BJ (cell line): ENCODE data around the gene IGFL1. TPM values are rescaled to one million over a fixed set of nuclear protein-coding genes. Genes with fewer than 3 reads are reported as not detected.
"Not testable (repeated sequence)": the region's sequence is repeated elsewhere in the genome, so short reads cannot be mapped to it uniquely, and the experiment has no call there.

Experiments
- CTCF ChIA-PET: fragments of 350-600 bp; formaldehyde crosslinking; extraction: SDS; loops from one replicate; lab custom pipeline; 2021; ENCODE audit warnings: antibody characterized with exemption, inconsistent platforms; lab: Yijun Ruan, JAX
- POLR2A ChIA-PET: fragments of 300-600 bp; sonication (Branson Sonifier 250); formaldehyde crosslinking; extraction: SDS; loops from one replicate; lab custom pipeline; 2021; ENCODE audit warnings: antibody characterized with exemption; lab: Charles Lee
- DNase-seq: peaks from one replicate; pipeline ENCODE4 v3.0.0-alpha.2; 2011; ENCODE audit warnings: low read depth
- H3K27me3 ChIP-seq: 2 replicates; pipeline ENCODE4 v1.6.0; 2011; ENCODE audit warnings: low read length; ENCODE audit not compliant: control insufficient read depth, insufficient read depth
- H3K36me3 ChIP-seq: 2 replicates; pipeline ENCODE4 v1.5.1; 2011; ENCODE audit warnings: low read length; ENCODE audit not compliant: control insufficient read depth, insufficient read depth
- H3K4me3 ChIP-seq: 2 replicates; pipeline ENCODE4 v1.5.1; 2011; ENCODE audit warnings: low read depth, mild to moderate bottlenecking, control low read depth, low read length
- CTCF ChIP-seq: IDR thresholded peaks from 2 replicates; pipeline ENCODE4 v1.5.1; 2011; ENCODE audit warnings: low read depth, mild to moderate bottlenecking, control low read depth, inconsistent platforms, low read length, moderate library complexity; ENCODE audit not compliant: insufficient read depth
- polyA plus RNA-seq: library from polyadenylated mRNA; depleted of rRNA; stranded (reverse); fragments of >200 nt; gene quantifications from 2 replicates; pipeline ENCODE4 v1.2.3, GENCODE V29; 2011

The IGFL1 gene
- polyA plus RNA-seq, 1 experiment = not detected

GRCh38 chr19:46250076-46250735 is 20.7 kb downstream of the IGFL1 start:
- no peak for DNase-seq
- Histone ChIP-seq H3K36me3 (no peaks in the 10 kb centered on the region), H3K4me3 (no peak overlapping the region), H3K27me3 (peaks cover 15% of the 10 kb centered on the region)
- no peak for TF ChIP-seq CTCF
- POLR2A ChIA-PET = no interaction called here
- CTCF ChIA-PET = interaction anchor here (1.3 kb wide), 1 partner anchor 172 kb away, joined by 3 read pairs; no protein-coding TSS in a partner anchor

GRCh38 chr19:46251416-46251815 is 21.9 kb downstream of the IGFL1 start:
- H3K4me3 ChIP-seq = no peak overlapping the region
- ChIA-PET POLR2A (no interaction called here), CTCF (no interaction called here)
- H3K27me3 ChIP-seq = peaks cover 15% of the 10 kb centered on the region
- TF ChIP-seq CTCF = no peak
- no peak for DNase-seq
- H3K36me3 ChIP-seq = no peaks in the 10 kb centered on the region

- peaks cover 8% of the 10 kb centered on the region for H3K27me3 ChIP-seq
- H3K36me3 ChIP-seq = no peaks in the 10 kb centered on the region
- DNase-seq = no peak
- ChIA-PET CTCF (interaction anchor here (0.7 to 1.2 kb wide), 2 partner anchors 10 to 13 kb away, joined by 3 to 5 read pairs; no protein-coding TSS in a partner anchor), POLR2A (no interaction called here)
- no peak overlapping the region for H3K4me3 ChIP-seq
- TF ChIP-seq CTCF = no peak
Measured at GRCh38 chr19:46254776-46255175, 25.2 kb downstream of the IGFL1 start.

- Histone ChIP-seq H3K36me3 (no peaks in the 10 kb centered on the region), H3K27me3 (peaks cover 8% of the 10 kb centered on the region), H3K4me3 (no peak overlapping the region)
- ChIA-PET CTCF (no interaction called here), POLR2A (no interaction called here)
- TF ChIP-seq CTCF = no peak
- DNase-seq = no peak
Measured at GRCh38 chr19:46256855-46257254, 27.3 kb downstream of the IGFL1 start.

GRCh38 chr19:46261501-46261900 is 32.0 kb downstream of the IGFL1 start:
- CTCF ChIA-PET = interaction anchor here (1.0 to 7.7 kb wide), 4 partner anchors 179 to 233 kb away, joined by 3 to 77 read pairs (median 16); no protein-coding TSS in a partner anchor

GRCh38 chr19:46262684-46263296 is 33.2 kb downstream of the IGFL1 start:
- CTCF ChIA-PET = interaction anchor here (1.6 to 7.7 kb wide), 4 partner anchors 10 to 234 kb away, joined by 7 to 77 read pairs (median 32); no protein-coding TSS in a partner anchor
- H3K36me3 ChIP-seq, H3K27me3 ChIP-seq, H3K4me3 ChIP-seq, DNase-seq, POLR2A ChIA-PET: not testable (repeated sequence)

More at GRCh38 chr19:46261501-46261900, 32.0 kb downstream of the IGFL1 start:
- H3K27me3 ChIP-seq, POLR2A ChIA-PET, H3K36me3 ChIP-seq, H3K4me3 ChIP-seq, DNase-seq: not testable (repeated sequence)

GRCh38 chr19:46264801-46265200 is 35.3 kb downstream of the IGFL1 start:
- not testable (repeated sequence) for H3K4me3 ChIP-seq, DNase-seq, H3K27me3 ChIP-seq, H3K36me3 ChIP-seq
- ChIA-PET POLR2A (interaction anchor here (0.6 kb wide), 1 partner anchor 30 kb away, joined by 3 read pairs; no protein-coding TSS in a partner anchor), CTCF (interaction anchor here (0.6 to 7.7 kb wide), 34 partner anchors 8 to 336 kb away, joined by 3 to 84 read pairs (median 4); partner anchors contain the start of genes IGFL4, PGLYRP1 and PPP5C)
